ENCODE measurements around the gene PHYH.
"Not testable (repeated sequence)": the region's sequence is repeated elsewhere in the genome, so short reads cannot be mapped to it uniquely, and the experiment has no call there.

The PHYH gene

GRCh38 chr10:13299437-13300287 lies at the start of gene PHYH:
Gene PHYH, minus strand, starts transcription at chr10:13300064. Its CDS starts 22 bp downstream, at chr10:13300042.
- DNase-seq (ENCODE audit: low spot score) = peak; percentile 88

- DNase-seq (ENCODE audit: low spot score) = peak; percentile 92
Measured at GRCh38 chr10:13348216-13349017, 48.6 kb upstream of the PHYH start, which contains the start of gene SEPHS1. Gene SEPHS1, minus strand, starts transcription at chr10:13348293. Its CDS starts 3,343 bp downstream, at chr10:13344950.

DNA sequence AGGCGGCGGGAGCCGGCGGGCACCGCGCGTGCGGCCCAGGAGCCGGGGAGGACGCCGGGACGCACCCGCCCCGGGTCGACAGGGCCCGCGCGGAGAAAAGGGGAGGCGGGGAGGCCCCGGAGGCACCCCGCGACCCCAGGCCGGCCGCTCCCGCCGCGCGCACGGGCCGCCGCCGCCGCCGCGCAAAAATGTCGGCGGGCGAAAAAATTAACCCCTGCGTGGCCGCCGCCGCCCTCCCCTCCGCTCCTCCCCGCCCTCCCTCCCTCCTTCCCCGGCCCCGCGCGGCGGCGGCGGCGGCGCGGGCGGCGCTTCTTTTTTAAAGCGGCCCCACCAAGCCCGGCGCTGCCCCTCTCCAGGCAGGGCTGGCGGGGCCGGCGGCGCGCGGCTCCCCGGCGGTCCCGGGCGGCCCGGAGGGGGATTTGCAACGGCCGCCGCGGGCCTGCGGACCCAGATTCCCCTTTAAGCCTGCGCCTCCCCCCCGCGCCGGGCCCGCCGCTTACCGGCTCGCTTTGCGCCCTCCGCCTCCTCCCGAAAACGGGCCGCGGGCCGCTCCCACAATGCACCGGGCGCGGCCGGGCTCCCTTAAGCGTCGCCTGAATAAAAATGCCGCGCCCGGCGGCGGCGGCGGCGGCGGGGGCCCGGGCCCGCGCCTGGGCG lies 47.8 kb upstream of the PHYH start:
- peak; percentile 78 for DNase-seq (ENCODE audit: low spot score)

GRCh38 chr10:13347043-13347499 lies 47.2 kb upstream of the PHYH start:
- peak; percentile 45 for DNase-seq (ENCODE audit: low spot score)

- DNase-seq (ENCODE audit: low spot score) = no peak
Measured at GRCh38 chr10:13346283-13347042, 46.6 kb upstream of the PHYH start.

DNA sequence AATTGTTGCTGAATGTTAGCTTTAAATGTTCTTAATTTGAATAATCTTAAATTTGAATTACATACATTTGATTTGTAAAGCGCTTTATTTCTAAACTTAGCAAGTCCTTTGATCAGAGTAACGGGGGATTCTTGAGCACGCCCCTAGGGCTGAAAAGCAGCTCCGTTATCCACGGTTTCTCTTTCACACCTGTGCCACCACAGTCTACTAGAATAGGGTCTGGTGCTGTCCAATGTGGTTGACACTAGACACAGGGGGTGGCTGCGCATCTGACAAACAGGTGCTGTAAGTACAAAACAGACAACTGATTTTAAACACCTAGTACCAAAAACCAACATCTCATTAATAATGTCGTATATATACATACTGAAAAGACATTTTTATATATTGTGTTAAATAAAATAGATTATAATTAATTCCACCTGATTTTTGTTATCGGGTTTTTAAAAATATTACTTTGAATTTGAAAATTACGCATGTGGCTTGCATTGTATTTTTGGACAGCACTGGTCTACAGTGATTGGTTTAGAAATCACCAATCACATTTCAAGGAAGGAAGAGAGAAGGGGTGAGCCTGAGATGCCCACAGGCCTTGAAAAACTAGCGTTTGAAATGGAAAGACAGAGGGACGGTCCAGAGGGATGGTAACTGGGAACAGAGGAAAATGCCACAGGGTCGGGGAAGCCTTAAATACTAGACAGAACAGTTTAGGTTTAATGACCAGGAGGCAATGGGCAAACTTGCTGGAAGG lies 40.9 kb upstream of the PHYH start:
- no peak for DNase-seq (ENCODE audit: low spot score)

DNA sequence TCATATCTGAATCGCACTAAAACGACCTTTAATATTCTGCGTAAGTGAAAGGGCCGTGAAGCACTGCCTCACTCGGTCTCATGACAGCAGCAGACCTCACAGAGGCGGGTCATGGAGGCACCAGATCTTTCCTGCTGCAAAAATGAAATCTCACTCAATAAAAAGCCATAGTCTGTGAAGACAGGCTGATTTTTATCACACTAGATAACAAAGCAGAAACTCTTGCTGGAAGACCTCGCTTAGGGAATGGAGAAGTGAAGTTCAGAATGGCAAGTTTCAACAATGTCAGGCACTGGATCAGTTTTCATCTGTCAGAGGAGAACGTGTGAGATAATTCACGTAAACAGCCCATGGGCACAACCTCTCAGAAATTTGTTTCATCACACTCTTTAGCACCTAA lies 40.2 kb upstream of the PHYH start:
- no peak for DNase-seq (ENCODE audit: low spot score)

- no peak for DNase-seq (ENCODE audit: low spot score)
Measured at GRCh38 chr10:13338390-13339110, 38.7 kb upstream of the PHYH start.

DNA sequence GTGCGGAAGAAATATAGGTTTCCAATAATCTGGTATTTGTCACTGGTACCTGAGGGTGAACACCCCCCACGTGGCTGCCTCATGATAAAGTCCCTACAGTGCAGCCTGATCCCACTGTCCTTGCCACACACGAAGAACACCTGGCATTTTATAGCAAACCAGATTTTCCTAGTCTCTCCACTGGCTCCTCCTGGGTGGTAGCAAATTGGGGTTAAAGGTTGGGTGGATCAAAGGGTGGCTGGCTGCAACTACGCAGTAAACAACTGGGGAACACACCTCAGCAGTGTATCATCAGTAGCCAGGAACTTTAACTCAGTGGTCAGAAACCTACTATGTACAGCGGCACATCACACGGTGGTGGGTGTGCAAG lies 37.9 kb upstream of the PHYH start:
- DNase-seq (ENCODE audit: low spot score) = no peak

GRCh38 chr10:13337128-13337826 lies 37.4 kb upstream of the PHYH start:
- DNase-seq (ENCODE audit: low spot score) = no peak

DNA sequence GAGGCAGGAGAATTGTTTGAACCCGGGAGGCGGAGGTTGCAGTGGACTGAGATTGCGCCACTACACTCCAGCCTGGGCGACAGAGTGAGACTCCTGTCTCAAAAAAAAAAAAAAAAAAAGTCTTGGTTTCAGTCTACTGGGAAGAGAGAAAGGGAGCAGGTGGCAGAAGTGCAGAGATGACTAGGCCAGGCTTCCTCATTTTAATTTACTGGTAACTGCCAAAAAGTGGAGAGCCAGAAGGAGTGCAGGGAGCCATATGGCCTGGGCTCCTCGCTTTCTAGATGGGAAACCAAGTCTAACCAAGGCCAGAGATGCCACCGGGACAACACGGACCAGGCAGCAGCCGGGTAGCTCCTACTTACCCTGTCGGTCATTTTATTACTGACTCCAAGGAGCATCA lies 36.0 kb upstream of the PHYH start:
- DNase-seq (ENCODE audit: low spot score) = no peak

DNA sequence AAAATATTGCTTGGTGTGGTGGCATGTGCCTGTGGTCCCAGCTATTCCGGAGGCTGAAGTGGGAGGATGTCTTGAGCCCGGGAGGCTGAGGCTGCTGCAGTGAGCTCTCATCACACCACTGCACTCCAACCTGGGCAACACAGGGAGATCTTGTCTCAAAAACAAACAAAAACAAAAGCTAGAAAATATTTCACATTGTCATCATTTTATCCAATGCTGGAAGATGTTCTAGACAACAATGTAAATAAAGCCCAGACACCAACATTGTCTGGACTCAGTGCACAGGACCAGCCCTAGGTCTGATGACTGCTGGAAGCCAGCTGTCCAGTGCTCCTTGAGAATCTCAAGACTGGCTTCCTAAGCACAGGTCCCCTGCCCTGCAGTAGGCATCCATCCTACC lies 34.7 kb upstream of the PHYH start:
- no peak for DNase-seq (ENCODE audit: low spot score)

GRCh38 chr10:13331646-13332045 lies 31.8 kb upstream of the PHYH start:
- DNase-seq (ENCODE audit: low spot score) = no peak

DNA sequence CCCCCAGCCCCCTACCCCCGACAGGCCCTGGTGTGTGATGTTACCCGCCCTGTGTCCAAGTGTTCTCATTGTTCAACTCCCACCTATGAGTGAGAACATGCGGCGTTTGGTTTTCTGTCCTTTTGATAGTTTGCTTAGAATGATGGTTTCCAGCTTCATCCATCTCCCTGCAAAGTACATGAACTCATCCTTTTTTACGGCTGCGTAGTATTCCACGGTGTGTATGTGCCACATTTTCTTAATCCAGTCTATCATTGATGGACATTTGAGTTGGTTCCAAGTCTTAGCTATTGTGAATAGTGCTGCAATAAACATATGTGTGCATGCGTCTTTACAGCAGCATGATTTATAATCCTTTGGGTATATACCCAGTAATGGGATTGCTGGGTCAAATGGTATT lies 31.1 kb upstream of the PHYH start:
- DNase-seq (ENCODE audit: low spot score) = not testable (repeated sequence)

GRCh38 chr10:13329565-13329964 lies 29.7 kb upstream of the PHYH start:
- DNase-seq (ENCODE audit: low spot score) = no peak

GRCh38 chr10:13328613-13329012 lies 28.7 kb upstream of the PHYH start:
- DNase-seq (ENCODE audit: low spot score) = no peak

- no peak for DNase-seq (ENCODE audit: low spot score)
Measured at GRCh38 chr10:13328126-13328525, 28.3 kb upstream of the PHYH start.

DNA sequence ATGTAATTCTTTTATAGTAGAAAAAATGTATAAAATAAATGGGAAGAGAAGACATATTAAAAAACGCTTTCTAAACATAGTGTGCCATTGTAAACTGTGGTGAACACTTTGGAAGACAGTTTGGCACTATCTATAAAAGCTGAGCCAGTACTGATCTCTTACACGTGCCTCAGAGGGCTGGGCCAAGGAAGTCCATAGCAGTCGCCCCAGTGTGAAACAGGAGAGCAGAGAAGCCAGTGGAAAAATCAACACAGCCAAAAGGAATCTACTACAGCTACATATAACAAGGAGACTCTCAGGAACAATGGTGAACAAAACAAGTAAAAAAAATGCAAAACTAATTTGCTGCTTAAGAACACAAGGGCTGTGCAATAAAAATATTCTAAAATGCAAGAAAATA lies 27.7 kb upstream of the PHYH start:
- DNase-seq (ENCODE audit: low spot score) = no peak

DNA sequence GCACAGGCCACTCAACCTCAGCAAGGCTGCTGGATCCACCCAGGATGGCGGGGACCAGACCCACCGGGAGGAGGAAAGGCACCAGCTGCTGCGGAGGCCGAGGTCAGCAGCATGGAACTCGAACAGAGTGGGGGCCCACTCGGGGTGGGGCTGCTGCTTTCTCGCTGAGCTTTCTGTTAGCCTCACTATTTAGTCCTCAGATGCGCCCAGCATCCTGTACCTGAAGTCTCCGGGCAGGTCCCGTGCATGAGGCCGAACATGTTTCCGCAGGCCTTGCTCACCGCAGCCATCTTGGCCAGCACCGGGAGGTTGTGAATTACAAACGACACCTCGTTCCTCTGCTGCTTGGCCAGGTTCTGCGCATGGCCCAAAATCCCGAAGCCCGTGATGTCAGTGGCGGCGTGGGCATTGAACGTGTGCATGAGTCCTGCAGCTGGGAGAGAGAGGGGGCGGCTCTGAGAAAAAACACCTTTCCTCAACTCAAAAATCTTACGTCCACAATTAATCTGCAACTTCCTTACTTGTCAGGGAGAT lies 22.8 kb upstream of the PHYH start:
- no peak for DNase-seq (ENCODE audit: low spot score)

Measured in iPS-NIHi11 (cell line).